HG03045 (cell line): ENCODE data around the gene PARD6G.
"Not testable (repeated sequence)": the region's sequence is repeated elsewhere in the genome, so short reads cannot be mapped to it uniquely, and the experiment has no call there.

Experiments used
- ATAC-seq: cut with Tn5 transposase; IDR thresholded peaks from one replicate; pipeline ENCODE4 v1.9.1; 2021; ENCODE audit warnings: mild to moderate bottlenecking, moderate library complexity; ENCODE audit not compliant: unreplicated experiment

The PARD6G gene

GRCh38 chr18:80176334-80177073 lies 70.8 kb downstream of the PARD6G start:
- no peak for ATAC-seq

GRCh38 chr18:80175451-80176204 lies 71.7 kb downstream of the PARD6G start:
- no peak for ATAC-seq

GRCh38 chr18:80173060-80173459 lies 74.3 kb downstream of the PARD6G start:
- no peak for ATAC-seq

- ATAC-seq: no peak
These were observed 75.3 kb downstream of the PARD6G start for GRCh38 chr18:80172056-80172455.

GRCh38 chr18:80171054-80171872 lies 76.1 kb downstream of the PARD6G start:
- ATAC-seq: no peak

GRCh38 chr18:80170395-80171053 lies 76.8 kb downstream of the PARD6G start:
- ATAC-seq: no peak

- no peak for ATAC-seq
These were observed 77.7 kb downstream of the PARD6G start for GRCh38 chr18:80169607-80170006.

GRCh38 chr18:80168982-80169381 lies 78.3 kb downstream of the PARD6G start:
- no peak for ATAC-seq

GRCh38 chr18:80168346-80168745 lies 79.0 kb downstream of the PARD6G start:
- no peak for ATAC-seq

GRCh38 chr18:80167931-80168330 lies 79.4 kb downstream of the PARD6G start:
- no peak for ATAC-seq

GRCh38 chr18:80167331-80167730 lies 80.0 kb downstream of the PARD6G start:
- no peak for ATAC-seq

GRCh38 chr18:80166725-80167124 lies 80.6 kb downstream of the PARD6G start:
- no peak for ATAC-seq

GRCh38 chr18:80166240-80166639 lies 81.1 kb downstream of the PARD6G start:
- ATAC-seq: no peak

- not testable (repeated sequence) for ATAC-seq
These were observed 82.5 kb downstream of the PARD6G start for GRCh38 chr18:80164727-80165355.

- no peak for ATAC-seq
These were observed 84.1 kb downstream of the PARD6G start for GRCh38 chr18:80163183-80163582.

GRCh38 chr18:80161781-80162417 lies 85.4 kb downstream of the PARD6G start:
- no peak for ATAC-seq

- ATAC-seq: no peak
These were observed 87.3 kb downstream of the PARD6G start for GRCh38 chr18:80159713-80160636.

- no peak for ATAC-seq
These were observed 88.9 kb downstream of the PARD6G start for GRCh38 chr18:80158365-80158764.
